HL-60 (cell line): ENCODE measurements around the gene SDE2.

Experiments
- DNase-seq, 2 experiments: peaks; one replicate each; pipeline ENCODE4 v3.0.0-alpha.2; 2010 to 2020; ENCODE audit warnings: low read depth in 1 of 2, low spot score in 1 of 2
- H3K27ac ChIP-seq: fragments of 250-450 bp; sonication (Bioruptor Pico); replicated peaks from 2 replicates; pipeline ENCODE4 v1.5.1; 2020; ENCODE audit warnings: mild to moderate bottlenecking, moderate library complexity
- H3K27me3 ChIP-seq: fragments of 250-450 bp; sonication (Bioruptor Pico); 2 replicates; pipeline ENCODE4 v1.5.1; 2021; ENCODE audit warnings: mild to moderate bottlenecking, moderate library complexity; ENCODE audit not compliant: insufficient read depth, poor library complexity, severe bottlenecking
- H3K4me3 ChIP-seq: replicated peaks from 2 replicates; pipeline ENCODE4 v1.5.1; 2011; ENCODE audit warnings: mild to moderate bottlenecking, control low read depth, low read length; ENCODE audit not compliant: insufficient read depth
- CTCF ChIP-seq: IDR thresholded peaks from one replicate; pipeline ENCODE4 v1.5.1; 2011; ENCODE audit warnings: low read length, control low read depth, inconsistent platforms; ENCODE audit not compliant: insufficient read depth
- GABPA ChIP-seq: IDR thresholded peaks from 2 replicates; pipeline ENCODE4 v1.6.1; 2012; ENCODE audit warnings: low read depth
- POLR2AphosphoS5 ChIP-seq: IDR thresholded peaks from 2 replicates; pipeline ENCODE4 v1.6.1; 2012; ENCODE audit warnings: low read depth
- REST ChIP-seq: IDR thresholded peaks from 2 replicates; pipeline ENCODE4 v1.6.1; 2012; ENCODE audit warnings: low read depth; ENCODE audit not compliant: insufficient replicate concordance
- SPI1 ChIP-seq: IDR thresholded peaks from 2 replicates; pipeline ENCODE4 v1.6.1; 2012; ENCODE audit warnings: low read depth, mild to moderate bottlenecking, borderline replicate concordance

The SDE2 gene

GRCh38 chr1:225958041-225958440, 41.1 kb downstream of the SDE2 start:
- Histone ChIP-seq H3K27ac (no peak overlapping the region), H3K4me3 (no peak overlapping the region), H3K27me3 (no peaks in the 10 kb centered on the region)
- no peak for DNase-seq
- TF ChIP-seq GABPA, result no peak
- TF ChIP-seq POLR2AphosphoS5, result no peak
- TF ChIP-seq REST, result no peak
- TF ChIP-seq SPI1, result no peak
- no peak for TF ChIP-seq CTCF

GRCh38 chr1:225954753-225955152, 44.4 kb downstream of the SDE2 start:
- H3K27ac ChIP-seq, result no peak overlapping the region
- no peak overlapping the region for H3K4me3 ChIP-seq
- TF ChIP-seq REST (no peak), GABPA (no peak), SPI1 (no peak), POLR2AphosphoS5 (no peak), CTCF (no peak)
- no peak for DNase-seq
- H3K27me3 ChIP-seq, result no peaks in the 10 kb centered on the region

- no peak overlapping the region for H3K4me3 ChIP-seq
- TF ChIP-seq REST (no peak), GABPA (no peak), POLR2AphosphoS5 (no peak), SPI1 (no peak), CTCF (no peak)
- no peaks in the 10 kb centered on the region for H3K27me3 ChIP-seq
- no peak for DNase-seq
- no peak overlapping the region for H3K27ac ChIP-seq
Observed at GRCh38 chr1:225953315-225953714, 45.8 kb downstream of the SDE2 start.
